HG02798 (cell line): ENCODE data around the gene ZIC5.
"Not testable (repeated sequence)": the region's sequence is repeated elsewhere in the genome, so short reads cannot be mapped to it uniquely, and the experiment has no call there.

Experiments used
- ATAC-seq: cut with Tn5 transposase; IDR thresholded peaks from one replicate; pipeline ENCODE4 v1.9.1; 2021; ENCODE audit warnings: mild to moderate bottlenecking; ENCODE audit not compliant: unreplicated experiment, poor library complexity

ZIC5 gene

GRCh38 chr13:99945515-99945914 lies 26.1 kb downstream of the ZIC5 start:
- not testable (repeated sequence) for ATAC-seq

DNA sequence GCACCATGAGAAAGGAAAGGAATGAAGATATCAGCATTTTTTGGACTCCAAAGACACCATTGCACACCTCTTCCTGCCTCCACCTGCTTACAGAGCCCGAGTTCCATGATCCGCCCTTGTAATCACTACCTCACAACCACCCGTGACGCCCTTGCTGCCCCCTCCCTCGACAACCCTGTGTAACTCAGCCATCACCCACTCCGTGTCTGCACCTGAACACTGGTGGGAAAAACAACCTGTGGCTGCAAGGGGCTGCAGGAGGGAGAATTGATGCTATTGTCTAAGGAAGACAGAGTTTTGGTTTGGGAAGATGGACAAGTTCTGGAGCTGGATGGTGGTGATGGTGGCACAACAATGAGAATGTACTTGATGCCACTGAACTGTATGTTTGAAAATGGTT lies 27.0 kb downstream of the ZIC5 start:
- ATAC-seq, result no peak

DNA sequence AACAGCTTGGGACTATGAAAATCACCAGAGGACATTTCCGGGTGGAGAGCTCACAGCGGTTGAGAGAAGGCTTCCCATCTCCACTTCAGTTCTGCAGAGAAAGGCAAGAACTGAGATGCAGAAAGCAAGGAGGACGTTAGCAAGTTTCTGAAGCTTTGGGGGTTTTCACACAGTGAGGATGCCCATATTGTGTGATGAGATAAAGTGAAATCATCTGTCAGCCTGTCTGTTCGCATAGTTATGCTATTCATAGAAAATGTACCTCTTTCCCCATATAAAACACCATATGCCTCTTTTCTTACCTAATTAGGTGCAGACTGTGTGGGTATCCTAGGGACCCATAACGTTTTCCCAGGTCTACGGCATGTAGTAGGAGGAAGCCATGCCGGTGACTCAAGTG lies 27.5 kb downstream of the ZIC5 start:
- ATAC-seq, result no peak

- no peak for ATAC-seq
Observed at GRCh38 chr13:99941911-99942310, 29.7 kb downstream of the ZIC5 start.

DNA sequence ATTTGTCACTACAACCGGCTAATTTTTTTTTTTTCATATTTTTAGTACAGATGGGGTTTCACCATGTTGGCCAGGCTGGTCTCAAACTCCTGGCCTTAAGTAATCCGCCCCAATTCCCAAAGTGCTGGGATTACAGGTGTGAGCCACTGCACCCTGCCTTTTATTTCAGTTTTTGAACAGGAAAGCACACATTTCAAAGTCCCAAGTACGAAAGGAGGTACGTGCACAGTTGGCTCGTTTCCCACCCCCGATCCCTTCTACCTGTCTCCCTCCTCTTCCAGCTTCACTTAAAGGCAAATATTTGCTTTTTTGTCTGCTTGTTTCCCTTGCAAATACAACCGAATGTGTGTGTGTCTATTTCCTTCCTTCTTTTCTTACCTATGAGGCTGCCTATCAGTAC lies 30.5 kb downstream of the ZIC5 start:
- no peak for ATAC-seq

- no peak for ATAC-seq
Observed at GRCh38 chr13:99938635-99939034, 32.9 kb downstream of the ZIC5 start.

DNA sequence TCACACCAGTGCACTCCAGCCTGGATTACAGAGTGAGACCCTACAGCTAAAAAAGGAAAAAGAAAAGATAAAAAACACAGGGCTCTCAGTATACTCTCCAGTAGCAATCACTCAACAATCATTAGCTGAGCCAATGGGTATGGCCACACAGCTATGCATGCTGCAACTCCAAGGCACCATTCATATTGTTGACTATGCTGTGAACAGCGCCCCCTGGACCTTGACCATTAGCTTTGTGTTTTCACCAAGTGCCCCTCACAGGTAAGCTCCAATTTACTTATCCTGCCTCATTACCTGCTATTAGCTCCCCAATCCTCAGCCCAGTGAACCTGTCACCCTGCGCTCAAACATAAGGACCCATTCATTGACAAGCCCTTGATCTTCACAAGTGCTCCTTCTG lies 35.8 kb downstream of the ZIC5 start:
- no peak for ATAC-seq

DNA sequence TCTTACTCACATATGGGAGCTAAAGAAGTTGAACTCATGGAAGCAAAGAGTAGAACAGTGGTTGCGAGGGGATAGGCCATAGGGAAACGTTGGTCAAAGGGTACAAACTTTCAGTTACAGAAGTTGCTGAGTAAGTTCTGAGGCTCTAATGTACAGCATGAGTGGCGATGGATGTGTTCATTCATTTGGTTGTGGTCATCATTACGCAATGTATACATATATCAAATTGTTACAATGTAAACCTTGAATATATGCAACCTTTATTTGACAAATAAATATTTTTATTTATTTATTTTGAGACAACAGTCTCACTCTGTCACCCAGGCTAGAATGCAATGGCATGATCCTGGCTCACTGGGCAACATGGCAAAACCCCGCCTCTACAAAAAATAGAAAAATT lies 38.7 kb downstream of the ZIC5 start:
- no peak for ATAC-seq

- ATAC-seq, result no peak
Observed at GRCh38 chr13:99930925-99931324, 40.6 kb downstream of the ZIC5 start.

DNA sequence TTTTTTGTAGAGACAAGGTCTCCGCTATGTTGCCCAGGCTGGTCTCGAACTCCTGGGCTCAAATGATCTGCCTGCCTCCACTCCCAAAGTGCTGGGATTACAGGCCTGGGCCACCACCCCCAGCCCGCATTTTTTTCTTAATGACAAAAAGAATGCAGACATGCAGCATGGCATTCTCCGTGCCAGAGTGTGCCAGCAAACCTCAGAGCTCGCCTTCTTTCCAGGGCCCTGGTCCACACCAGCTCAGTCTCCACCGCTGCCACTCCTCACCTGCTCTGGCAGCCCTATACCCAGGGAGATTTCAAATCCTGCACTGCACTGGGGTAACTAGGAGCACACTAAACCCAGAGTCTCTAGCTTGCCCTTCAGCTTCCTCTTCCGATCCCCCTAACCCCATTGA lies 41.7 kb downstream of the ZIC5 start:
- ATAC-seq, result no peak

DNA sequence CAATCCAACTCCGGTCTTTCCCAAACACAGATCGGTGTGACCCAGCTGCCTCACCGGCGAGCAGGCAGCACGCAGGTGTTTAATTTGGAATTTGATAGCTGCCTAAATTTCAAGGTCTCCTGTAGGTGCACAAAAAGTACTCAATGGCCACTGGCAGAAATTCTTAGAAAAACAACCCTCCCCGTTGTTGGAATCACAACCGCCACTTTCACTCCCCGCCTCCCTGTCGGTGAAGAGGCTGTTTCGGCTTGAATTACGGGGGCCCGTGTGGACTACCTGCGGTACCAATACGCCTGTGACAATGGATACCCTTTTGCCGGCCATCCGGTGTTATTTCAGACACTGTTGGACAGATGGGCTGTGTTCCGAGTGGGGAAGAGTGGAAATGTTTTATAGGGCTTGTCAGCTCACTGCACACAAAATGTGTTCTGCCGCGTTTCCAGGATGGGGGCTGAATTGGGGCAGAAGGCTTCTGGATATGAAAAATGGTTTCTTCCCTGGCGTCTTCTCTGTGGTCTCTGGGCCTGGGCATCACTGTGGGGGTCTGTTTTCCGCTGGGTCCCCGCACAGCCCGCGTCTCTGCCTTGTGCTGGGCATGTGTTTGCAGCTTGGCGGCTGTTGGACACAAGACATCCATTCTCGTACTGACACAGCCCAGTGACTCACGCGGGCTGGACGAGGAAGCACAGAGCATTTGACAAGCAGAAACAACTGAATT lies 45.4 kb downstream of the ZIC5 start:
- ATAC-seq, result no peak

GRCh38 chr13:99923877-99924582 lies 47.5 kb downstream of the ZIC5 start:
- ATAC-seq, result no peak

- ATAC-seq, result no peak
Observed at GRCh38 chr13:99922631-99923404, 48.7 kb downstream of the ZIC5 start.

DNA sequence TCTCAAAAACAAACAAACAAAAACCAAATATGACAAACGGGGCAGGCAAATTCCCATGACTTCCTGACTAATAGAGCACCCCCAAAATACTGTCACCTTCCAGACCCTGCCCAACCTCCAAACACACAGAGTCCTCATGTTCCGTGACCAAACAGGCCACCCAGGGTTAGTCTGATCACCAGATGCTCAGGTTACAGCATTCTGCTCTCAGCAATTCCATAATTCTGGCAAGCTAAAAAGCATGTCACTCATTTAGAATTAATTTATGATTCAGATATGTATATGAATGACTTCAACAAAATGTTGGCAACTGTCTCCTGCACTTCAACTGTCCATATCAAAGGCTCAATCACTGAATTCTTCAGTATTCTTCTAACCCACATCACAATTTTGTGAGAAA lies 52.4 kb downstream of the ZIC5 start:
- ATAC-seq, result no peak

GRCh38 chr13:99916366-99917103 lies 55.0 kb downstream of the ZIC5 start:
- ATAC-seq, result peak; percentile 85

DNA sequence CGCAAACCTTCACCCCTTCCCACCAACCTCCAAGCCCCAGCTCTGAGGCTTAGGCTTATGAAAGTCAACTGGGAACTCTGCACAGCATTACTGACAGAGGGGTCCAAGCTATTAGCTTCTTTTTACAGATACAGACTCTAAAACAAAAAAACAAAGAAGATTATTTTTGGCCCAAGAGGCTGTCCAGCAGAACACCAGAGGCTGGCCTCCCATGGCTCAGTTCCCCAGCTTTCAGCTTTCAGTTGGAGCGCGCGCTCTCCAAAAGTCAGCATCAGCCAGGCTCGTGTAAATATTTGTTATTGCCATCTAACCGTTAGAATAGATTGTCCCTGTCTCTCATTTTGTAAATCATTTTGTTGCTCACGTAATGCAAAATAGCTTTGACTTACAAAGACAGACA lies 58.4 kb downstream of the ZIC5 start:
- ATAC-seq, result no peak
